Type B pancreatic cell (in vitro differentiated cells): ENCODE results near the gene SLC7A7. TPM values are rescaled to one million over a fixed set of nuclear protein-coding genes. Genes with fewer than 3 reads are reported as not detected.
A peak's percentile ranks its signal among the peaks of the same experiment; 100 is the strongest.

ENCODE experiments used
- DNase-seq: peaks from one replicate; pipeline ENCODE4 v3.0.0; 2021; ENCODE audit warnings: mixed read lengths; ENCODE audit not compliant: unreplicated experiment; ENCODE audit errors: extremely low spot score
- H3K27ac Mint-ChIP-seq: 2 replicates; pipeline ENCODE4 v1.8.0; 2021; ENCODE audit warnings: mild to moderate bottlenecking, mixed read lengths
- H3K27me3 Mint-ChIP-seq: 2 replicates; pipeline ENCODE4 v1.8.0; 2021; ENCODE audit warnings: mixed read lengths
- H3K36me3 Mint-ChIP-seq: 2 replicates; pipeline ENCODE4 v1.8.0; 2021; ENCODE audit warnings: mixed read lengths
- H3K4me1 Mint-ChIP-seq: one replicate; pipeline ENCODE4 v1.8.0; 2021; ENCODE audit warnings: mixed read lengths; ENCODE audit not compliant: unreplicated experiment
- H3K4me3 Mint-ChIP-seq: 2 replicates; pipeline ENCODE4 v1.8.0; 2021; ENCODE audit warnings: mild to moderate bottlenecking, mixed read lengths
- H3K9me3 Mint-ChIP-seq: 2 replicates; pipeline ENCODE4 v1.8.0; 2021; ENCODE audit warnings: mixed read lengths
- total RNA-seq: library from RNA; stranded (reverse); gene quantifications from 2 replicates; pipeline ENCODE4 v1.2.1, GENCODE V29; 2021; ENCODE audit warnings: low replicate concordance
- TF ChIP-seq, protein P1 (sequence below): fragments of 200-600 bp; sonication (generic); conservative IDR thresholded peaks from 2 replicates; pipeline ENCODE4 v1.5.0; 2021; ENCODE audit warnings: antibody characterized with exemption, mild to moderate bottlenecking

SLC7A7 gene
- total RNA-seq, 1 donor from 2014 or later: 9.7 TPM

- TF ChIP-seq, protein P1, sequence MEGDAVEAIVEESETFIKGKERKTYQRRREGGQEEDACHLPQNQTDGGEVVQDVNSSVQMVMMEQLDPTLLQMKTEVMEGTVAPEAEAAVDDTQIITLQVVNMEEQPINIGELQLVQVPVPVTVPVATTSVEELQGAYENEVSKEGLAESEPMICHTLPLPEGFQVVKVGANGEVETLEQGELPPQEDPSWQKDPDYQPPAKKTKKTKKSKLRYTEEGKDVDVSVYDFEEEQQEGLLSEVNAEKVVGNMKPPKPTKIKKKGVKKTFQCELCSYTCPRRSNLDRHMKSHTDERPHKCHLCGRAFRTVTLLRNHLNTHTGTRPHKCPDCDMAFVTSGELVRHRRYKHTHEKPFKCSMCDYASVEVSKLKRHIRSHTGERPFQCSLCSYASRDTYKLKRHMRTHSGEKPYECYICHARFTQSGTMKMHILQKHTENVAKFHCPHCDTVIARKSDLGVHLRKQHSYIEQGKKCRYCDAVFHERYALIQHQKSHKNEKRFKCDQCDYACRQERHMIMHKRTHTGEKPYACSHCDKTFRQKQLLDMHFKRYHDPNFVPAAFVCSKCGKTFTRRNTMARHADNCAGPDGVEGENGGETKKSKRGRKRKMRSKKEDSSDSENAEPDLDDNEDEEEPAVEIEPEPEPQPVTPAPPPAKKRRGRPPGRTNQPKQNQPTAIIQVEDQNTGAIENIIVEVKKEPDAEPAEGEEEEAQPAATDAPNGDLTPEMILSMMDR: peak; percentile 92
- Mint-ChIP-seq H3K4me3 (peak overlapping the region; percentile 79), H3K27ac (peak overlapping the region; percentile 83), H3K36me3 (no peaks in the 10 kb centered on the region), H3K9me3 (no peaks in the 10 kb centered on the region), H3K27me3 (peaks cover 22% of the 10 kb centered on the region), H3K4me1 (peaks cover 38% of the 10 kb centered on the region)
- DNase-seq: peak; percentile 80
Observed at GRCh38 chr14:22822571-22823098, 7.4 kb upstream of the SLC7A7 start.

DNA sequence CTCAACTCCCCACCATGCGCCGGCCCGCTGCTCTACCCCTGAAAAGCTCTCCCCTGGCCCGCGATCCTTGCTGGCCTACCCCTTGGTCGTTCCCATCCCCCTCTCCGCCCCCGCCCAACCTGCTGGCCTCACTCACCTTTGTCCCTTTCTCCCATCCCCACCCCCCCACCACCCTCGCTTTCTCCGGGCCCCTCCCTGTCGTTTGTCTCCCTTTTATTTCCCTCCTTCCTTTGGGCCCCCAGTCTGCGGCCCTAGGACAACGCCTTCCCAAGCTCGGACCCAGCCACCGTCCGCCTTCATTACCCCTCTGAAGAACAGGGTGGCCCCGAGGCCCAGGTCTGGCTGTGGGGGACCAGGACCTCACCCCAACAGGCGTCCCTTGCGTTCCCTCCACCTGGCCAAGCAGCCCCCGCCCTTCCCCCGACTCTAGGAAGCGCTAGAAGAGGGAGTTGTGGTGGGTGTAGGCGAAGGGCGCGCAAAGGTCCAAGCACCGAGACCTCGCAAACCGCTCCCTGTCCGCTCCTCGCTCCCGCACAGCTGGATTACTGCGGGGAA is 6.9 kb upstream of the SLC7A7 start:
- TF ChIP-seq, protein P1: no peak
- Mint-ChIP-seq H3K36me3 (no peaks in the 10 kb centered on the region), H3K27me3 (peaks cover 22% of the 10 kb centered on the region), H3K4me3 (peak overlapping the region; percentile 79), H3K4me1 (peaks cover 38% of the 10 kb centered on the region), H3K9me3 (no peaks in the 10 kb centered on the region), H3K27ac (peak overlapping the region; percentile 87)
- no peak for DNase-seq

DNA sequence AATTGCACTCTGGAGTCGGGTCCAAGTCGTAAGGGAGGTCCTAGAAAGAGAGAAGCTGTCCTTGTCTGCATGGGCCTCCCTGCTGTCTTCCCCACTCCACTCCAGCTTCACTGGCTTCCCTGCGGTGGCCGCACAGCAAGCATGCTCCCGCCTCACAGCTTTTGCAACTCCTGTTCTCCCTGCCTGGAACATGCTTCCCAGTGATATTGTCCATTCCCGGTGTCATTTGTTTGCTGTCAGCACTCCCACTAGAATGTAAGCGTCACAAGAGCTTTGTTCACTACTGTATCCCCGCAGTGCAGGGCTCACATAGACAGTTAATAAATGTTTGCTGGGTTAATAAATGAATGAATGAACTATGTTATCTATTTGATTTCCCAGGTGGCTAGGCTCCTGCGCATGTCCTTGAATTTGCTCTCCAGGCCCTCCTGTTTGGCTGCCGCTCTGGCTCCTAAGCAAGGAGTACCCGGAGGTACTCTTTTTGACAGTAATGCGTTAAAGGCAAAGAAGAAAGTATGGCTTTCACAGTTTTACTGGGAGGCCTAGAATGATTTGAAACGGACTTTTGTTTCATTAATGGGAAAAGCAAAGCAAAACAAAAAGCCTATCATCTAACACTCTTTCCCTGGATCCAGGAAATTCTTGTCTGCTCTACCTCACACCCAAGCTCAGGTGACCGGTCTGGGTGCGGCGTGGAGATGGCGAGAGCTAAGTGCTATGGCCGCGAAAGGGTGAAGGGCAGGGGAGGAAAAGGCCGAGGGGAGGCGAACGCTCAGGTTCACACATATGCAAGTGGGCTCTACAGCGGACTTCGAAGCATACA is 6.2 kb upstream of the SLC7A7 start:
- TF ChIP-seq, protein P1: no peak
- no peak for DNase-seq
- peaks cover 22% of the 10 kb centered on the region for H3K27me3 Mint-ChIP-seq
- peak overlapping the region; percentile 71 for H3K4me3 Mint-ChIP-seq
- H3K9me3 Mint-ChIP-seq: no peaks in the 10 kb centered on the region
- H3K36me3 Mint-ChIP-seq: no peaks in the 10 kb centered on the region
- H3K4me1 Mint-ChIP-seq: peaks cover 38% of the 10 kb centered on the region
- H3K27ac Mint-ChIP-seq: peak overlapping the region; percentile 87

DNA sequence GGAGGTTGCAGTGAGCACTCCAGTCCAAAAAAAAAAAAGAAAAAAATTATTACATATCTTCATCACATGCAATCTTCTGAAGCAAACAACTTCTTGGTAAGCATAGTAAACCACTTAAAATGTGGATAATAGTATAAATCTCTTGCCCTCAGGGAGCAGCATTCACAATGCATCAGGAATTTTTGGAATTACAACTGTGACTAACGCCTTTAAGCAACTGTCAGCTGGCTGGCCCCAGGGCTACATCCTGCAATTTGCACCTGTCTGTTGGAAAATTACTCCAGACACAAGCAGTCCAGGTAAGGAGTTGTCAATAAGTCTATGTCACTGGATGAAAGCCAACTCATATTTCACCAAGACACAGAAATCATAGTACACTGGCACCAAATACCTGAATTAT is 5.5 kb upstream of the SLC7A7 start:
- no peaks in the 10 kb centered on the region for H3K9me3 Mint-ChIP-seq
- peaks cover 22% of the 10 kb centered on the region for H3K27me3 Mint-ChIP-seq
- DNase-seq: no peak
- H3K4me3 Mint-ChIP-seq: peak overlapping the region; percentile 71
- H3K4me1 Mint-ChIP-seq: peaks cover 39% of the 10 kb centered on the region
- TF ChIP-seq, protein P1: no peak
- peak overlapping the region; percentile 87 for H3K27ac Mint-ChIP-seq
- no peaks in the 10 kb centered on the region for H3K36me3 Mint-ChIP-seq

- peaks cover 50% of the 10 kb centered on the region for H3K4me1 Mint-ChIP-seq
- H3K27ac Mint-ChIP-seq: peak overlapping the region; percentile 79
- no peaks in the 10 kb centered on the region for H3K36me3 Mint-ChIP-seq
- H3K27me3 Mint-ChIP-seq: peaks cover 22% of the 10 kb centered on the region
- no peaks in the 10 kb centered on the region for H3K9me3 Mint-ChIP-seq
- TF ChIP-seq, protein P1: no peak
- H3K4me3 Mint-ChIP-seq: peak overlapping the region; percentile 55
- DNase-seq: no peak
Observed at GRCh38 chr14:22819151-22819988, 4.1 kb upstream of the SLC7A7 start.
